ENCODE data around the gene ASB10.

GRCh38 chr7:151173386-151174245 lies 13.4 kb downstream of the ASB10 start:
- TF ChIP-seq, protein P1, sequence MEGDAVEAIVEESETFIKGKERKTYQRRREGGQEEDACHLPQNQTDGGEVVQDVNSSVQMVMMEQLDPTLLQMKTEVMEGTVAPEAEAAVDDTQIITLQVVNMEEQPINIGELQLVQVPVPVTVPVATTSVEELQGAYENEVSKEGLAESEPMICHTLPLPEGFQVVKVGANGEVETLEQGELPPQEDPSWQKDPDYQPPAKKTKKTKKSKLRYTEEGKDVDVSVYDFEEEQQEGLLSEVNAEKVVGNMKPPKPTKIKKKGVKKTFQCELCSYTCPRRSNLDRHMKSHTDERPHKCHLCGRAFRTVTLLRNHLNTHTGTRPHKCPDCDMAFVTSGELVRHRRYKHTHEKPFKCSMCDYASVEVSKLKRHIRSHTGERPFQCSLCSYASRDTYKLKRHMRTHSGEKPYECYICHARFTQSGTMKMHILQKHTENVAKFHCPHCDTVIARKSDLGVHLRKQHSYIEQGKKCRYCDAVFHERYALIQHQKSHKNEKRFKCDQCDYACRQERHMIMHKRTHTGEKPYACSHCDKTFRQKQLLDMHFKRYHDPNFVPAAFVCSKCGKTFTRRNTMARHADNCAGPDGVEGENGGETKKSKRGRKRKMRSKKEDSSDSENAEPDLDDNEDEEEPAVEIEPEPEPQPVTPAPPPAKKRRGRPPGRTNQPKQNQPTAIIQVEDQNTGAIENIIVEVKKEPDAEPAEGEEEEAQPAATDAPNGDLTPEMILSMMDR (IDR thresholded peaks at IDR 0.05) = no peak
- no peak for TF ChIP-seq POLR2A (IDR thresholded peaks at IDR 0.05)
